Right lung (tissue), 5 donors: ENCODE data around the gene PIR. TPM values are rescaled to one million over a fixed set of nuclear protein-coding genes. Genes with fewer than 3 reads are reported as not detected.

Experiments used
- DNase-seq, 2 donors: peaks; one replicate each; pipeline ENCODE4 v3.0.0-alpha.2; 2013
- polyA plus RNA-seq, 5 donors: library from polyadenylated mRNA; unstranded; fragments of 120-200 nt; gene quantifications; one replicate each; pipeline versions ENCODE4 v1.2.1 to v1.2.3, GENCODE V29; 2013; ENCODE audit warnings: inconsistent platforms in 1 of 5, low replicate concordance in 1 of 5; ENCODE audit not compliant: insufficient read length in 5 of 5, insufficient read depth in 1 of 5

The PIR gene
- polyA plus RNA-seq, 5 donors = 8.3 to 13.9 (median 9.6) TPM

GRCh38 chrX:15495801-15496200, 2.7 kb upstream of the PIR start:
- no peak for DNase-seq

DNA sequence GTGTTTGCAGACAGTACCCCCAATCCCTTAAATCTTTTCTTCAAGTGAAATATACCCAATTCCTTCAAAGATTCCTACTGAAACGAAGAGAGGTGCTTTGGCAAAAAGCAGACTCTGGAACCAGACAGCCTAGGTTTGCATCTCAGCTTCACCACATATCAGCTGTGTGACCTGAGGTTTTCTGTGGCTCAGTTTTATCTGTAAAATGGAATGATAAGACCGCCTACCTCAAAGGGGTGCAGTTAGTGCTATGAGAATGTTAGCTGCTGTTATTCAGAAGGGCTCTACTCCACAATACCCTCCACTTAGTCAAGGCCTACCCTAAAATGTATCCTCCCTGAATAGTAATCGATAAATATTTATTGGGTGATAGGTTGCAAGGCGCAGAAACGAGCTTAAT, 664 bp downstream of the PIR start:
- DNase-seq = no peak

GRCh38 chrX:15483891-15484290, 9.2 kb downstream of the PIR start:
- DNase-seq = no peak

DNA sequence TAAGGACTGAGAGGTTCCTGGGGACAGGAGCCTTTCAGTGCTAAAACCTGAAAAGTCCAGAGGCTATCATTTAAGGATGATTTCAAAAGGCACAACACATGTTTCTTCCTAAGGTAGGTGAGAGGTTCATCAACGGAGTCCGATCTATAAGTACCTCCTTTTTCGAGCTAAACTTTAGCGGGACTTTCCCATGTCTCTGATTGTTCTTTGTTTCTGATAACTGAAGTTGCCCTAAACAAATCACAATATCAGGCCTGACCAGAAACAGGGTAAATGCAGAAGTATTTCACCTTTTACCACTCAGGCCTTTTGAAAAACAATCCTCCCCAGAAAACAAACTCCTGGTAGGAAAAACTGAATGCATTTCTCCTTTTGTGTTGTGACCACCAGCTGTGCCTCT, 17.6 kb downstream of the PIR start:
- DNase-seq = no peak

- no peak for DNase-seq
Observed at GRCh38 chrX:15475021-15475420, 18.1 kb downstream of the PIR start.

- no peak for DNase-seq
Observed at GRCh38 chrX:15474028-15474427, 19.1 kb downstream of the PIR start.

DNA sequence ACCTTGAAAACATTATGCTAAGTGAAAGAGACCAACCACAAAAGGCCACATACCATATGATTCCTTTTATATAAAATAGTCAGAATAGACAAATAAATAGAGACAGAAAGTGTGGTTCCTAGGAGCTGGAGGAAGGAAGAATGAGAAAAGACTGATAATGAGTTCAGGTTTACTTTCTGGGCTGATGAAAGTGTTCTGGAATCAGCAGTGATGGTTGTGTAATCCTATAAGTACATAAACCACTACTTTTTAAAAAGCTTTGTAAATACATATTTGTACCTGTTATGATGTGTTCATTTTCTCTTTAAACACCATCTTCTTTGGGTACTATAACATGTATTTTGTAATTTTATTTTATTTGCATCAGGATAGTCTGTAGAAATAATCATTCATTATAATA, 20.6 kb downstream of the PIR start:
- DNase-seq = no peak

- peak; percentile 43 to 54 for DNase-seq
Observed at GRCh38 chrX:15471028-15471427, 22.1 kb downstream of the PIR start.

DNA sequence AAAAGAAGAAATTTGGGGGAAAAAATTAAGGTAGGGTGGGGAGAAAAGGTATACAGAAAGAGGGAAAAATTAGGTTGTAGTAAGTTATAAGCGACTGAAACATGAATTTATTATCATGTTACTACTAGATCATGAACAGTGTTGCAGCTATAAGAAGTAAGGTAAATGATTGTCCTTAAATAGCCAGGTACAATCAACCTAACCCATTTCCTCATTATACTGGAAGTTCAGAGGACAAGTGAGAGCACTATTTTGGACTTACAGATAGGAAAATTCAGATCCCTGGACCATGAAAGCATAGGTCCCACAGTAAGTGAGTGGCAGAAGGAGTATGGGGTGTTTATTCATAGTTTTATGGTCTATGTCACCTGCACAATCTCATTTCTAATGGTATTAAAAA, 23.5 kb downstream of the PIR start:
- no peak for DNase-seq

DNA sequence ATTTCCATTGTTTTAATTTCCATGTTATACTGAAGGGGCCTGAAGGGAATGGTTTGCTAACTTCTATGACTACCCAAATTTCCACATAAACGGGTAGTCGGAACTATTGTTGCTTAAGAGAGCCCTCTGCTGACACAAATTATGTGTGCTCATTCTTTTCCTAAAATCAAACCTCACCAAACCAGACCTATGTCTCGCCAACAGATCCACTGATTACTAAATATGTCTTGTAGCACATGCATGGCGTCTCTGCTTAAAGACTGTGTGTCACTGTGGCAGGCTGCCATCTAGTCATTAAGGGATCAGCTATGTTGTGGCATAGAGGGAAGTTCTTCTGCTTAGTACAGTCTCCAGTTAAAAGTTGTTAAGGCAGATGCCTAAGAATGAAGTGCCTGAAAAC, 25.1 kb downstream of the PIR start:
- peak; percentile 55 to 60 for DNase-seq

DNA sequence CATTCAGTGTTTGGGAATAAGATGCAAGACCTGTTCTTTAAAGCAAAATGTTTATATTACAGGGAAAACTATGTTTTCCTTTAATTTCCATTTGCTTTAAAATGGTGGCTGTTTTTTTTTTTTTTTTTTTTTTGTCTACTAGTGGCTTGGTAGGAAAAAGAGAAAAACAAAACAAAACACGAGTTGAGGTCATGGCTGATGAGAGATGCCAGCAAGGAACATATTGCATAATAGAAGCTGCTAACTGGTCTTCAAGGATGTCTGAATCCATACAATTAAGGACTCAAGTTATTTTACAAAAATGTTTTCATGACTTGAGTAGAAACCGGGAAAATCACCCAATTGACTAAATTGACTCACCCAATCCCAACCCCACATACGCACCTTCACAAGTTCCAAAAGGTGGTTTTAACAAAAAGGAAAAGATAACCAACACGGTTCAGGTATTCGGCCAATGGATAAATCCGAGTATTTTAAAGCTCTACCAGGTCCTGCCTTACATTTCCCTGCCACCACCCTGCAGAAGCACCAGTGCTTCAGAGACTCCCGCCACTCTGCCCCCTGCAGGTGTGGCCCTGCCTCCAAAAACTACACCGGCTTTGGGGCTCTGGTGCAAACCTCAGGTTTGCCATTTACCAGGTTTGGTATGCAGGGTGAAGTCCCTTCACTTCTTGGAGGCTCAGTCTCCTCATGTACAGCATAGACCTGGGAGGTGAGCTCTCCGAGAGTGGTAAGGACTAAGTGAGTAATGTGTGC, 27.1 kb downstream of the PIR start:
- DNase-seq = no peak

GRCh38 chrX:15465347-15465746, 27.8 kb downstream of the PIR start:
- DNase-seq = no peak

DNA sequence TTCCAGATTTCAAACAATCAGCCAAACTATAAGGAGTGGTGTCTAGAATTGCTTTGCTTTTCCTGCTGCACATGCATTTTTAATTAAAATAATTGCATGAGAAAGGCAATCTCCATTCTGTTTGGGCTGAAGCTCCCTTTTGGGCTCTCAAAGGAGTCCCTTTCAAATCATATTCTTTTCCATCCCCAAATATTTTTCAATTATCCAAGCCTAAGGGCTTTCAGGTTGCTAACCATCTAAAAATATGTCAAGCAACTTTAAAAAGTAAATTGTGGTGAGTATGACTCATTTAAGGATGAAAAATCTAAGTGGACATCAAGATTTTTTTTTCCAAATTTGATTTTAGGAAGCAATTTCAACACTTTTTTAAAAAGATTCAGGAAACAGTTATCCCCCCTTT, 28.4 kb downstream of the PIR start:
- DNase-seq = no peak

GRCh38 chrX:15451913-15452312, 41.2 kb downstream of the PIR start:
- no peak for DNase-seq

DNA sequence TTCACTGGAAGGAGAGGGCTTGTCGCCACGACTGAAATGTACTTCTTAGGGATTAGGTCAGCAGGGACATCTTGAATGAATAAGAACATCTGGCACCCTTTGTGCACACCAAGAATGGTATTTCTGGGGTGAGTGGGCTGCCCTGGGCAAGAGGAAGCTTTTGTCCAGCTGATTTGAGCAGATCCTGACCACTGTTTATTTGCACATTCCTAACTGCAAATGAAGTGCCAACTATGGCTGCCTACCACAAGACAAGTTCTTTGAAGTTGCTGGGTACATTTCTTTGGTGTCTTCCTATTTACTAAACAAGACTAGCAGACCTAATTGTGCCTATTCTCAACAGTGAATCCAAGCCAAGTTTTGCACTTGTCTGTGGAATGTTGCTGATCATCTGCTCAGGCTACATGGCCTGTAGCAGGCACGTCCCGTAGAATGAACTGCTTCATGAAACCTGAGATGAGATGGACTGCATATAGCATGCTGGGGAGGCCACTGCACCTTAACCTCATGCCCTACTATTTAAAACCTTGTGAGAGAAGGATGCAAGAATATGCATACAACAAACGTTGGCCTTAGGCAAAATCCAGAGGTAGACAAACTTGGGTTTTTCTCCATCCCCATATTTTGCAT, 45.0 kb downstream of the PIR start:
- no peak for DNase-seq

- DNase-seq = peak; percentile 62 to 70
Observed at GRCh38 chrX:15441464-15441863, 51.7 kb downstream of the PIR start.

DNA sequence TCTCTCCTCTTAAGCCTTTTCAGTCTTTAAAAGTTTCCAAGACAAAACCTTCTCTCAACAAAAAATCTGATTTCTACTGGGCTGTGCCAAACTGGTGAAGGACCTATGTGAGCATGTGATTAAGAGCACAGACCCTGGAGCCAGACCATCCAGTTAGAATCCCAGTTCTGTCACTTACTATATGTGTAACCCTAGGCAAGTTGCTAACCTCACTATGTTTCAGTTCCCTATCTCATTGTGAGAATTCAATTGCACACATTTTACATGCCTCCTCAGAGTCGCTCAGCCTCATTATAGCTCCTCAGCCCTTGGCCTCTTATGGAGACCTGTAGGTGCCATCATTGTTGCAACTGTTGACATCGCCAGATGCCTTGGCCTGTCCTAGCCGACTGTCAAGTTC, 54.8 kb downstream of the PIR start:
- no peak for DNase-seq

DNA sequence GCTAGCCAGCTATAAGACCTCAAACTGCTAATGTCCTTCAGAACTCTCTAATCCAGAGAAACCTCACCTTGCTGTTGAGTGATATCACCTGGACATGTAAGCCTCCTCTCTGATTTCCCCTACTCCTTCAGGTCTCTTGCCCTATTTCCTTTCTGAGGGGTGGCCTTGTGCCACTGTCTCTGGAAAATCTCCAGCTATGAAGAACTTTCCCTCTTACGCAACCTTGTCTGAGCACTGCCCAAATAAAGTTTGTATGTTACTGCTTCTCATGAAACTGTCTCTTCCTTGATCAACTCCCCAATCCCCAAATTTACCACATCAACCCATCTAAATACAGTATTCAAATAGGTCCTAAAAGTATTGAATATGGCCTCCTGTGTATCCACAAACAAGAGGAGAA, 55.4 kb downstream of the PIR start:
- DNase-seq = no peak

- no peak for DNase-seq
Observed at GRCh38 chrX:15435836-15436619, 57.1 kb downstream of the PIR start.

DNA sequence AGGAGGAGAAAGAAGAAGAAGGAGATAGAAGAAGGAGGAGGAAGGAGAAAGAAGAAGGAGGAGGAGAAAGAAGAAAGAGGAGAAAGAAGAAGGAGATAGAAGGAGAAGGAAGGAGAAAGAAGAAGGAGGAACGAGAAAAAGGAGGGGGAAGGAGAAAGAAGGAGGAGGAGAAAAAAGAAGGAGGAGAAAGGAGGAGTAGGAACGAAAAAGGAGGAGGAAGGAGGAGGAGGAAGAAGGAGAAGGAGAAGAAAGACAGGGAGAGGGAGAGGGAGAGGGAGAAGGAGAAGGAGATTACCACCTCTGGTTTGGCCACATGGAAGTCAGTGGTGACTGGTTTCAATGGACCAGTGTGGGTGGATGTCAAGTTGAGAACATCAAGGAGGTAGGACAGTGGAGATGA, 58.9 kb downstream of the PIR start:
- no peak for DNase-seq

GRCh38 chrX:15430584-15430983, 62.5 kb downstream of the PIR start:
- no peak for DNase-seq

DNA sequence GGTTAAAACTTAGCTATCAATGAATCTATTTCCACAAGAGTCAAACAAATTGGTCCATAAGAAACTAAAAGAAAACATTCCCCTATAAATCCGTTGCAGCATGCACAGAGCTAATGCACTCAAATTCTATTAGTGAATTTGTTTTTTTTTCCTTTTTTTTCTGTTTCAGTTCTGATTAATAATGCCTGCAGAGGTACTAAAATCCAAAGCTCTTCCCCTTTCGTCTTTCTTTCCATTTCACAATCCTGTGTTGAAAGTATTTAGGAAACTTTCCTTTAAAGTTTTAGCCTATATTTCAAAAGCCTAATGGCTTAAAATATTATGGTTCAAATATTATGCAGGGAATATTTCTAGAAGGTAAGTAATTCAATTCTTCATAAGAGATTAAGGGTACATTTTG, 63.1 kb downstream of the PIR start:
- DNase-seq = no peak

DNA sequence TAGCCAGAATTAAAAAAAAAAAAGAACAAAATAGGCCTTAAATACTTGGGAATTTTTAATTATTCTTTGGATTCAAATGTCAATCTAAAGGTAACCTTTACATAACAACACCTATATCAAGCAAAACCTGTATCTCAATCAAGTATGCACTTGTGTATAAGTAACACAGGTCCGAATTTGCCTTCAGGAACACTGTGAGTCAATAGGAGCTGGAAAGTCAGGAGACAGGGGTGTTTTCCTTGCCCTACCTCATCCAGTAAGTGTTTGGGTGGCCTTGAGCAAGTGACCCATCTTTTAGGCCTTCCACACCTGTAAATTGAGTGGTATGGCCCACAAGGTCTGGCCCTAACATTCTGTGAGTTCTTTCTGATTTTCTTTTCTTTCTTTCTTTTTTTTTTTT, 68.1 kb downstream of the PIR start:
- DNase-seq = no peak
